Neural cell (in vitro differentiated cells): ENCODE results near the gene IFNB1. TPM values are rescaled to one million over a fixed set of nuclear protein-coding genes. Genes with fewer than 3 reads are reported as not detected.

Experiments used
- H2AFZ ChIP-seq: fragments of 200-600, 300-800 bp; sonication (generic), shearing (Covaris generic); 2 replicates; pipeline ENCODE4 v1.6.0; 2014; ENCODE audit warnings: low read depth, mild to moderate bottlenecking, antibody characterized with exemption, low read length, moderate library complexity
- H3F3A ChIP-seq: fragments of 200-600 bp; shearing (Covaris generic); 2 replicates; pipeline ENCODE4 v1.6.1; 2016; ENCODE audit warnings: mild to moderate bottlenecking, moderate library complexity, mixed read lengths, antibody characterized with exemption, low read length; ENCODE audit not compliant: insufficient read depth, poor library complexity, severe bottlenecking
- H3K27ac ChIP-seq: fragments of 200-600, 300-800 bp; sonication (generic), shearing (Covaris generic); 2 replicates; pipeline ENCODE4 v1.5.1; 2014; ENCODE audit warnings: mild to moderate bottlenecking, low read length, moderate library complexity
- H3K27me3 ChIP-seq: fragments of 300-800, 200-600 bp; sonication (generic), shearing (Covaris generic); 2 replicates; pipeline ENCODE4 v1.6.0; 2014; ENCODE audit warnings: mild to moderate bottlenecking, low read depth, low read length, moderate library complexity; ENCODE audit not compliant: insufficient read depth
- H3K36me3 ChIP-seq: fragments of 300-800, 200-600 bp; sonication (generic), shearing (Covaris generic); 2 replicates; pipeline ENCODE4 v1.5.1; 2014; ENCODE audit warnings: mild to moderate bottlenecking, antibody characterized with exemption, low read length, moderate library complexity; ENCODE audit not compliant: insufficient read depth
- H3K4me2 ChIP-seq: fragments of 300-800, 200-600 bp; sonication (generic), shearing (Covaris generic); 2 replicates; pipeline ENCODE4 v1.6.0; 2014; ENCODE audit warnings: mild to moderate bottlenecking, low read length
- H3K4me3 ChIP-seq: fragments of 300-800, 200-600 bp; sonication (generic), shearing (Covaris generic); 2 replicates; pipeline ENCODE4 v1.5.1; 2014; ENCODE audit warnings: mild to moderate bottlenecking, low read length, moderate library complexity
- H3K79me2 ChIP-seq: fragments of 200-600 bp; shearing (Covaris generic); replicated peaks from 2 replicates; pipeline ENCODE4 v1.6.0; 2014; ENCODE audit warnings: mild to moderate bottlenecking, low read length, moderate library complexity; ENCODE audit not compliant: insufficient read depth
- H3K9ac ChIP-seq: fragments of 300-800, 200-600 bp; sonication (generic), shearing (Covaris generic); 2 replicates; pipeline ENCODE4 v1.6.1; 2016; ENCODE audit warnings: mild to moderate bottlenecking, low read length, mixed read lengths
- H3K9me2 ChIP-seq: fragments of 200-600 bp; shearing (Covaris generic); 2 replicates; pipeline ENCODE4 v1.6.1; 2016; ENCODE audit warnings: mild to moderate bottlenecking, low read length, mixed read lengths; ENCODE audit not compliant: insufficient read depth
- H3K9me3 ChIP-seq: fragments of 200-600, 300-800 bp; sonication (generic), shearing (Covaris generic); 2 replicates; pipeline ENCODE4 v1.6.1; 2016; ENCODE audit warnings: mild to moderate bottlenecking, mixed run types, low read length, moderate library complexity, mixed read lengths
- H4K20me1 ChIP-seq: fragments of 200-600 bp; shearing (Covaris generic); 2 replicates; pipeline ENCODE4 v1.6.1; 2016; ENCODE audit warnings: mild to moderate bottlenecking, mixed run types; ENCODE audit not compliant: insufficient read depth
- CTCF ChIP-seq: fragments of 450-650 bp; IDR thresholded peaks from 2 replicates; pipeline ENCODE4 v1.5.1; 2014; ENCODE audit warnings: antibody characterized with exemption, mild to moderate bottlenecking, moderate library complexity; ENCODE audit not compliant: poor library complexity, severe bottlenecking
- EP300 ChIP-seq: fragments of 450-650 bp; conservative IDR thresholded peaks from 2 replicates; pipeline ENCODE4 v1.6.1; 2014; ENCODE audit warnings: antibody characterized with exemption, mild to moderate bottlenecking, moderate library complexity; ENCODE audit not compliant: poor library complexity, severe bottlenecking
- EZH2 ChIP-seq: fragments of 200-600, 300-800 bp; shearing (Covaris generic), sonication (generic); IDR thresholded peaks from 2 replicates; pipeline ENCODE4 v1.6.1; 2014; ENCODE audit warnings: antibody characterized with exemption, low read length, borderline replicate concordance, mild to moderate bottlenecking; ENCODE audit not compliant: insufficient read depth, poor library complexity, severe bottlenecking
- MXI1 ChIP-seq: fragments of 450-650 bp; conservative IDR thresholded peaks from 2 replicates; pipeline ENCODE4 v1.6.1; 2014; ENCODE audit warnings: antibody characterized with exemption, mild to moderate bottlenecking; ENCODE audit not compliant: poor library complexity, severe bottlenecking
- POLR2AphosphoS5 ChIP-seq: IDR thresholded peaks from 2 replicates; pipeline ENCODE4 v1.6.1; 2012
- RAD21 ChIP-seq: fragments of 450-650 bp; conservative IDR thresholded peaks from 2 replicates; pipeline ENCODE4 v1.6.1; 2014; ENCODE audit warnings: antibody characterized with exemption, mild to moderate bottlenecking, moderate library complexity
- REST ChIP-seq: IDR thresholded peaks from 2 replicates; pipeline ENCODE4 v1.6.1; 2012; ENCODE audit warnings: borderline replicate concordance
- SMC3 ChIP-seq: fragments of 450-650 bp; conservative IDR thresholded peaks from 2 replicates; pipeline ENCODE4 v1.6.1; 2014; ENCODE audit warnings: antibody characterized with exemption, mild to moderate bottlenecking, moderate library complexity; ENCODE audit not compliant: poor library complexity
- TAF1 ChIP-seq: IDR thresholded peaks from 2 replicates; pipeline ENCODE4 v1.6.1; 2012; ENCODE audit warnings: low read depth
- polyA plus RNA-seq: library from polyadenylated mRNA; depleted of rRNA; stranded (reverse); fragments of >200 nt; gene quantifications from 2 replicates; pipeline ENCODE4 v1.2.3, GENCODE V29; 2014

The IFNB1 gene
- polyA plus RNA-seq, 1 donor from 2014 or later, result not detected

GRCh38 chr9:21043841-21044240 is 33.9 kb downstream of the IFNB1 start:
- Histone ChIP-seq H2AFZ (no peak overlapping the region), H3K4me3 (no peak overlapping the region), H3K4me2 (no peak overlapping the region), H3K79me2 (no peaks in the 10 kb centered on the region), H3K9me2 (no peaks in the 10 kb centered on the region), H3K9me3 (no peaks in the 10 kb centered on the region), H3K36me3 (no peaks in the 10 kb centered on the region), H4K20me1 (no peaks in the 10 kb centered on the region), H3K27me3 (no peaks in the 10 kb centered on the region), H3K9ac (no peak overlapping the region), H3F3A (no peaks in the 10 kb centered on the region), H3K27ac (no peak overlapping the region)
- TF ChIP-seq EP300, result no peak
- TF ChIP-seq CTCF, result no peak
- TF ChIP-seq RAD21, result no peak

- Histone ChIP-seq H3K9me2 (no peaks in the 10 kb centered on the region), H3F3A (no peaks in the 10 kb centered on the region), H3K36me3 (no peaks in the 10 kb centered on the region), H3K27me3 (no peaks in the 10 kb centered on the region), H3K4me3 (no peak overlapping the region), H3K4me2 (no peak overlapping the region), H3K9ac (no peak overlapping the region), H2AFZ (no peak overlapping the region), H3K79me2 (no peaks in the 10 kb centered on the region), H3K27ac (no peak overlapping the region), H3K9me3 (no peaks in the 10 kb centered on the region), H4K20me1 (no peaks in the 10 kb centered on the region)
- no peak for TF ChIP-seq REST
- TF ChIP-seq SMC3, result no peak
- TF ChIP-seq RAD21, result no peak
- no peak for TF ChIP-seq EZH2
- TF ChIP-seq POLR2AphosphoS5, result no peak
- no peak for TF ChIP-seq MXI1
- TF ChIP-seq CTCF, result no peak
- no peak for TF ChIP-seq EP300
- no peak for TF ChIP-seq TAF1
These were observed 35.3 kb downstream of the IFNB1 start for GRCh38 chr9:21042466-21042865.
